ENCODE measurements around the gene PTPN13. TPM values are rescaled to one million over a fixed set of nuclear protein-coding genes. Genes with fewer than 3 reads are reported as not detected.

PTPN13 gene
- total RNA-seq, 4 donors from 2014 or later = 86.4 to 113 (median 92.6) TPM

- H3K4me3 ChIP-seq = no peak overlapping the region
- peaks cover 0 to 16% (median 4%) of the 10 kb centered on the region in 4 donors for H3K4me1 ChIP-seq
- TF ChIP-seq EP300 (IDR thresholded peaks at IDR 0.05) = no peak
- no peak for TF ChIP-seq POLR2A (IDR thresholded peaks at IDR 0.05)
- TF ChIP-seq, protein P1, sequence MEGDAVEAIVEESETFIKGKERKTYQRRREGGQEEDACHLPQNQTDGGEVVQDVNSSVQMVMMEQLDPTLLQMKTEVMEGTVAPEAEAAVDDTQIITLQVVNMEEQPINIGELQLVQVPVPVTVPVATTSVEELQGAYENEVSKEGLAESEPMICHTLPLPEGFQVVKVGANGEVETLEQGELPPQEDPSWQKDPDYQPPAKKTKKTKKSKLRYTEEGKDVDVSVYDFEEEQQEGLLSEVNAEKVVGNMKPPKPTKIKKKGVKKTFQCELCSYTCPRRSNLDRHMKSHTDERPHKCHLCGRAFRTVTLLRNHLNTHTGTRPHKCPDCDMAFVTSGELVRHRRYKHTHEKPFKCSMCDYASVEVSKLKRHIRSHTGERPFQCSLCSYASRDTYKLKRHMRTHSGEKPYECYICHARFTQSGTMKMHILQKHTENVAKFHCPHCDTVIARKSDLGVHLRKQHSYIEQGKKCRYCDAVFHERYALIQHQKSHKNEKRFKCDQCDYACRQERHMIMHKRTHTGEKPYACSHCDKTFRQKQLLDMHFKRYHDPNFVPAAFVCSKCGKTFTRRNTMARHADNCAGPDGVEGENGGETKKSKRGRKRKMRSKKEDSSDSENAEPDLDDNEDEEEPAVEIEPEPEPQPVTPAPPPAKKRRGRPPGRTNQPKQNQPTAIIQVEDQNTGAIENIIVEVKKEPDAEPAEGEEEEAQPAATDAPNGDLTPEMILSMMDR (IDR thresholded peaks at IDR 0.05) = no peak
- 72 to 79% methylated on average over 5 of the region's 5 CpGs for WGBS, 2 donors
- no peak overlapping the region for H3K27ac ChIP-seq
- no peaks in the 10 kb centered on the region for H3K9me3 ChIP-seq
- H3K36me3 ChIP-seq = no peaks in the 10 kb centered on the region
- no peaks in the 10 kb centered on the region for H3K27me3 ChIP-seq
- no peak for DNase-seq (ENCODE audit: low spot score in 2 of 2)
Observed at GRCh38 chr4:86845593-86845992, 251.5 kb downstream of the PTPN13 start.

- no peaks in the 10 kb centered on the region for H3K27me3 ChIP-seq
- H3K27ac ChIP-seq = peak overlapping the region in 2 of 4 donors; percentile 79 to 85
- no peak for DNase-seq (ENCODE audit: low spot score in 2 of 2)
- H3K4me3 ChIP-seq = peak overlapping the region in 1 of 4 donors; percentile 44
- H3K9me3 ChIP-seq = no peaks in the 10 kb centered on the region
- TF ChIP-seq EP300 (IDR thresholded peaks at IDR 0.05) = peak in 1 of 2 donors; percentile 77
- TF ChIP-seq, protein P1 (IDR thresholded peaks at IDR 0.05) = no peak
- TF ChIP-seq POLR2A (IDR thresholded peaks at IDR 0.05) = no peak
- no peaks in the 10 kb centered on the region for H3K36me3 ChIP-seq
- H3K4me1 ChIP-seq = peaks cover 0 to 16% (median 4%) of the 10 kb centered on the region in 4 donors
Observed at GRCh38 chr4:86846921-86847320, 252.8 kb downstream of the PTPN13 start.

- Histone ChIP-seq H3K27me3 (no peaks in the 10 kb centered on the region), H3K4me3 (peak overlapping the region in 3 of 4 donors; percentile 12 to 44 (median 20)), H3K4me1 (peaks cover 0 to 16% (median 4%) of the 10 kb centered on the region in 4 donors), H3K9me3 (no peaks in the 10 kb centered on the region), H3K27ac (peak overlapping the region; percentile 38 to 85 (median 66)), H3K36me3 (no peaks in the 10 kb centered on the region)
- TF ChIP-seq, protein P1 (IDR thresholded peaks at IDR 0.05) = no peak
- TF ChIP-seq EP300 (IDR thresholded peaks at IDR 0.05) (no peak), POLR2A (IDR thresholded peaks at IDR 0.05) (no peak)
- 52 to 61% methylated on average over 4 of the region's 4 CpGs for WGBS, 2 donors
- DNase-seq (ENCODE audit: low spot score in 2 of 2) = no peak
Observed at GRCh38 chr4:86847571-86847970, 253.5 kb downstream of the PTPN13 start.

GRCh38 chr4:86848136-86848535 lies 254.0 kb downstream of the PTPN13 start:
- peak overlapping the region; percentile 38 to 85 (median 66) for H3K27ac ChIP-seq
- no peak for DNase-seq (ENCODE audit: low spot score in 2 of 2)

More at GRCh38 chr4:86848136-86848535, 254.0 kb downstream of the PTPN13 start:
- H3K27me3 ChIP-seq = no peaks in the 10 kb centered on the region
- no peaks in the 10 kb centered on the region for H3K36me3 ChIP-seq
- peak overlapping the region in 3 of 4 donors; percentile 12 to 44 (median 20) for H3K4me3 ChIP-seq
- 50 to 54% methylated on average over 7 of the region's 7 CpGs for WGBS, 2 donors
- no peaks in the 10 kb centered on the region for H3K9me3 ChIP-seq
- H3K4me1 ChIP-seq = peaks cover 0 to 16% (median 4%) of the 10 kb centered on the region in 4 donors
- TF ChIP-seq POLR2A (IDR thresholded peaks at IDR 0.05) = no peak
- TF ChIP-seq, protein P1 (IDR thresholded peaks at IDR 0.05) = no peak
